GM12878 (cell line): ENCODE data around the gene SEC14L1. TPM values are rescaled to one million over a fixed set of nuclear protein-coding genes. Genes with fewer than 3 reads are reported as not detected.
A peak's percentile ranks its signal among the peaks of the same experiment; 100 is the strongest.

Source experiments
- ASH2L ChIP-seq: fragments of 300-600, 200-600 bp; sonication (generic); IDR thresholded peaks from 2 replicates; pipeline ENCODE4 v1.6.1; 2017; ENCODE audit warnings: low read depth, mild to moderate bottlenecking, borderline replicate concordance
- ATF2 ChIP-seq: IDR thresholded peaks from 2 replicates; pipeline ENCODE4 v1.6.1; 2012; ENCODE audit warnings: low read length, inconsistent platforms
- BACH1 ChIP-seq: fragments of 450-650 bp; IDR thresholded peaks from 2 replicates; pipeline ENCODE4 v1.6.1; 2017; ENCODE audit warnings: mild to moderate bottlenecking, borderline replicate concordance
- BCL3 ChIP-seq: IDR thresholded peaks from 2 replicates; pipeline ENCODE4 v1.6.1; 2011; ENCODE audit warnings: borderline replicate concordance, low read depth, mild to moderate bottlenecking, moderate library complexity, low read length; ENCODE audit not compliant: insufficient read depth, poor library complexity, severe bottlenecking
- BCLAF1 ChIP-seq: fragments of 450-650 bp; IDR thresholded peaks from 2 replicates; pipeline ENCODE4 v1.6.1; 2017; ENCODE audit warnings: antibody characterized with exemption, mild to moderate bottlenecking, moderate library complexity
- BMI1 ChIP-seq: fragments of 450-650 bp; IDR thresholded peaks from 2 replicates; pipeline ENCODE4 v1.6.1; 2016; ENCODE audit warnings: mild to moderate bottlenecking, moderate library complexity, borderline replicate concordance
- BRCA1 ChIP-seq: IDR thresholded peaks from 2 replicates; pipeline ENCODE4 v1.6.1; 2011; ENCODE audit warnings: low read depth, low read length, improper control_type of control experiment
- EED ChIP-seq: sonication (generic); IDR thresholded peaks from 2 replicates; pipeline ENCODE4 v1.6.1; 2016; ENCODE audit warnings: antibody characterized with exemption, low read depth
- LARP7 ChIP-seq: fragments of 450-650 bp; IDR thresholded peaks from 2 replicates; pipeline ENCODE4 v1.6.1; 2017; ENCODE audit warnings: mild to moderate bottlenecking
- MEF2A ChIP-seq: IDR thresholded peaks from 2 replicates; pipeline ENCODE4 v1.6.1; 2011; ENCODE audit warnings: low read depth, mild to moderate bottlenecking, low read length, moderate library complexity; ENCODE audit not compliant: insufficient read depth
- PAX8 ChIP-seq: fragments of 450-650 bp; IDR thresholded peaks from 2 replicates; pipeline ENCODE4 v1.6.1; 2017; ENCODE audit warnings: mild to moderate bottlenecking, moderate library complexity
- PBX3 ChIP-seq: IDR thresholded peaks from 2 replicates; pipeline ENCODE4 v1.6.1; 2011; ENCODE audit warnings: mild to moderate bottlenecking, low read depth, low read length, moderate library complexity; ENCODE audit not compliant: insufficient replicate concordance
- POU2F2 ChIP-seq: IDR thresholded peaks from 3 replicates; pipeline ENCODE4 v1.6.1; 2011; ENCODE audit warnings: low read depth, mild to moderate bottlenecking, low read length, borderline replicate concordance
- PRDM15 ChIP-seq: fragments of 450-650 bp; formaldehyde crosslinking; IDR thresholded peaks from 2 replicates; pipeline ENCODE4 v1.4.0; 2020; ENCODE audit warnings: mild to moderate bottlenecking, moderate library complexity
- RELB ChIP-seq: fragments of 450-650 bp; IDR thresholded peaks from 2 replicates; pipeline ENCODE4 v1.6.1; 2017; ENCODE audit warnings: low read depth, mild to moderate bottlenecking, moderate library complexity
- SREBF2 ChIP-seq: IDR thresholded peaks from 2 replicates; pipeline ENCODE4 v1.6.1; 2012; ENCODE audit warnings: mild to moderate bottlenecking, low read length
- YBX1 ChIP-seq: fragments of 450-650 bp; IDR thresholded peaks from 2 replicates; pipeline ENCODE4 v1.6.1; 2016; ENCODE audit warnings: antibody characterized with exemption
- polyA plus RNA-seq, 11 experiments: library from polyadenylated mRNA; depleted of rRNA in 4 of 11; unstranded in 6 of 11; stranded (reverse) in 5 of 11; fragments of >200 nt; fragmentation: Nextera tagmentation in 4 of 11; fragmentation: Illumina TruSeq in 1 of 11; extraction: Ambion mirVana in 4 of 11; extraction: Trizol in 1 of 11; gene quantifications; 1 replicate in 1 of 11; 2 replicates in 10 of 11; pipeline versions ENCODE4 v1.2.1 to v1.2.3, GENCODE V29; 2011 to 2016; ENCODE audit warnings: inconsistent platforms in 2 of 11, missing spikeins in 2 of 11, low read depth in 1 of 11
- total RNA-seq, 4 experiments: library from RNA; depleted of rRNA in 3 of 4; stranded (reverse); fragments of >200 nt in 3 of 4; fragmentation: Illumina TruSeq in 1 of 4; extraction: Trizol in 1 of 4; gene quantifications; 2 replicates each; pipeline versions ENCODE4 v1.2.1 to v1.2.3, GENCODE V29; 2013 to 2021

Gene SEC14L1
- total and polyA plus RNA-seq, 10 of the 15 experiments (the other 5 are each of a cell fraction or from before 2014, with no cell fraction given): 6.3 to 66.1 (median 33.5) TPM

GRCh38 chr17:77140166-77140877 is 447 bp upstream of the SEC14L1 start (continued):
- TF ChIP-seq PRDM15 (CRISPR knock-in tag) (no peak), PAX8 (no peak), BCL3 (peak; percentile 39), PBX3 (no peak), ASH2L (0 out of 2 replicates have a peak, but pooled peaks have one; percentile 18), EED (peak; percentile 94), YBX1 (no peak), MEF2A (no peak), POU2F2 (peak; percentile 61; the same call in 1 of the 3 replicates), BACH1 (peak; percentile 69), ATF2 (no peak), BCLAF1 (no peak), SREBF2 (no peak), RELB (peak; percentile 87), BRCA1 (no peak), BMI1 (no peak), LARP7 (peak; percentile 62)
